AG04450 (cell line): ENCODE results near the gene CD79B. TPM values are rescaled to one million over a fixed set of nuclear protein-coding genes. Genes with fewer than 3 reads are reported as not detected.
"Not testable (repeated sequence)": the region's sequence is repeated elsewhere in the genome, so short reads cannot be mapped to it uniquely, and the experiment has no call there.

Experiments
- CTCF ChIA-PET: fragments of 300-600, 350-600 bp; formaldehyde crosslinking; extraction: SDS; loops from one replicate; lab custom pipeline; 2022; ENCODE audit warnings: antibody characterized with exemption, inconsistent platforms; lab: Charles Lee
- POLR2A ChIA-PET: fragments of 350-600 bp; formaldehyde crosslinking; extraction: SDS; loops from one replicate; lab custom pipeline; 2021; ENCODE audit warnings: antibody characterized with exemption, inconsistent platforms; lab: Yijun Ruan, JAX
- DNase-seq: peaks from one replicate; pipeline ENCODE4 v3.0.0-alpha.2; 2011; ENCODE audit warnings: low read depth, low spot score
- H3K27ac ChIP-seq: one replicate; pipeline ENCODE4 v1.5.1; 2012; ENCODE audit warnings: low read depth, low read length, control low read depth
- H3K27me3 ChIP-seq: one replicate; pipeline ENCODE4 v1.6.0; 2012; ENCODE audit warnings: low read length; ENCODE audit not compliant: control insufficient read depth, insufficient read depth
- H3K4me3 ChIP-seq: 2 replicates; pipeline ENCODE4 v1.5.1; 2011; ENCODE audit warnings: mild to moderate bottlenecking, low read depth, low read length, control low read depth
- H3K9me3 ChIP-seq: 2 replicates; pipeline ENCODE4 v1.5.1; 2012; ENCODE audit warnings: low read length; ENCODE audit not compliant: control insufficient read depth, insufficient read depth
- CTCF ChIP-seq: IDR thresholded peaks from 2 replicates; pipeline ENCODE4 v1.5.1; 2011; ENCODE audit warnings: low read depth, low read length, control low read depth, inconsistent platforms
- polyA plus RNA-seq: library from polyadenylated mRNA; depleted of rRNA; stranded (reverse); fragments of >200 nt; gene quantifications from 2 replicates; pipeline ENCODE4 v1.2.3, GENCODE V29; 2011

The CD79B gene
- polyA plus RNA-seq, 1 experiment = not detected

GRCh38 chr17:63919311-63919723 lies 12.8 kb downstream of the CD79B start:
- no peaks in the 10 kb centered on the region; the same call in 1 of the 2 replicates for H3K9me3 ChIP-seq
- peak; percentile 15 for DNase-seq
- ChIA-PET POLR2A (no interaction called here), CTCF (interaction anchor here (0.7 to 4.6 kb wide), 29 partner anchors 8 to 372 kb away, joined by 3 to 110 read pairs (median 6); partner anchors contain the start of genes CD79B and ICAM2)
- TF ChIP-seq CTCF = peak; percentile 94
- H3K27ac ChIP-seq = no peak overlapping the region
- H3K27me3 ChIP-seq = peaks cover 20% of the 10 kb centered on the region
- no peak overlapping the region for H3K4me3 ChIP-seq

GRCh38 chr17:63918789-63919305 lies 13.3 kb downstream of the CD79B start, which contains the start of gene GH1:
Gene GH1 (minus strand): TSS chr17:63918839. CDS start chr17:63918776, 63 bp downstream.
- CTCF ChIA-PET = interaction anchor here (0.7 to 4.6 kb wide), 25 partner anchors 9 to 372 kb away, joined by 3 to 110 read pairs (median 5); partner anchors contain the start of genes CD79B and ICAM2
- H3K9me3 ChIP-seq, H3K27ac ChIP-seq, H3K4me3 ChIP-seq, DNase-seq, POLR2A ChIA-PET: not testable (repeated sequence)
- peaks cover 20% of the 10 kb centered on the region for H3K27me3 ChIP-seq

- TF ChIP-seq CTCF = peak; percentile 9; the same call in 1 of the 2 replicates
- DNase-seq = no peak
- Histone ChIP-seq H3K27me3 (peaks cover 25% of the 10 kb centered on the region), H3K4me3 (no peak overlapping the region), H3K9me3 (no peaks in the 10 kb centered on the region; the same call in 1 of the 2 replicates), H3K27ac (no peak overlapping the region)
- ChIA-PET CTCF (interaction anchor here (0.7 to 4.6 kb wide), 17 partner anchors 11 to 236 kb away, joined by 3 to 110 read pairs (median 5); partner anchors contain the start of genes CD79B and ICAM2), POLR2A (no interaction called here)
Observed at GRCh38 chr17:63918305-63918704, 13.8 kb downstream of the CD79B start.

- Histone ChIP-seq H3K9me3 (no peaks in the 10 kb centered on the region; the same call in 1 of the 2 replicates), H3K27me3 (peaks cover 25% of the 10 kb centered on the region), H3K27ac (no peak overlapping the region), H3K4me3 (no peak overlapping the region)
- POLR2A ChIA-PET = no interaction called here
- no peak for TF ChIP-seq CTCF
- no peak for DNase-seq
- CTCF ChIA-PET = interaction anchor here (0.5 to 4.6 kb wide), 8 partner anchors 50 to 237 kb away, joined by 3 to 110 read pairs (median 6); no protein-coding TSS in a partner anchor
Observed at GRCh38 chr17:63917646-63918045, 14.5 kb downstream of the CD79B start.

GRCh38 chr17:63917206-63917605 lies 14.9 kb downstream of the CD79B start:
- peaks cover 28% of the 10 kb centered on the region for H3K27me3 ChIP-seq
- DNase-seq, H3K27ac ChIP-seq, H3K9me3 ChIP-seq, H3K4me3 ChIP-seq, POLR2A ChIA-PET: not testable (repeated sequence)
- CTCF ChIA-PET = interaction anchor here (0.5 to 4.6 kb wide), 4 partner anchors 51 to 207 kb away, joined by 4 to 110 read pairs (median 6); no protein-coding TSS in a partner anchor
